Neutrophil (primary cell): ENCODE results near the gene HNRNPU.
A peak's percentile ranks its signal among the peaks of the same experiment; 100 is the strongest.

ENCODE experiments used
- H3K27ac ChIP-seq: fragments of 200-600 bp; sonication (generic); 2 replicates; pipeline ENCODE4 v1.5.1; 2016; ENCODE audit warnings: mild to moderate bottlenecking, moderate library complexity
- H3K27me3 ChIP-seq: fragments of 200-600 bp; sonication (generic); 2 replicates; pipeline ENCODE4 v1.6.0; 2016; ENCODE audit warnings: mild to moderate bottlenecking
- H3K36me3 ChIP-seq: fragments of 200-600 bp; sonication (generic); 2 replicates; pipeline ENCODE4 v1.5.1; 2017
- H3K4me1 ChIP-seq, 2 experiments: fragments of 200-600 bp in 1 of 2; sonication (generic) in 1 of 2; 1 replicate in 1 of 2; 2 replicates in 1 of 2; pipeline versions ENCODE4 v1.5.1 to v1.6.1; 2013 to 2016; ENCODE audit warnings: low read depth in 1 of 2, low read length in 1 of 2, mild to moderate bottlenecking in 1 of 2, moderate library complexity in 1 of 2; ENCODE audit not compliant: control insufficient read depth in 1 of 2, insufficient read depth in 1 of 2
- H3K4me3 ChIP-seq, 2 experiments: fragments of 200-600 bp in 1 of 2; sonication (generic) in 1 of 2; 1 replicate in 1 of 2; 2 replicates in 1 of 2; pipeline ENCODE4 v1.5.1; 2013 to 2016; ENCODE audit warnings: low read depth in 1 of 2, low read length in 1 of 2, mild to moderate bottlenecking in 1 of 2, moderate library complexity in 1 of 2
- H3K9me3 ChIP-seq: fragments of 200-600 bp; sonication (generic); 2 replicates; pipeline ENCODE4 v1.5.1; 2016
- TF ChIP-seq, protein P1 (sequence below): fragments of 200-600 bp; sonication (generic); IDR thresholded peaks from 2 replicates; pipeline ENCODE4 v1.5.1; 2016; ENCODE audit warnings: antibody characterized with exemption

The HNRNPU gene

DNA sequence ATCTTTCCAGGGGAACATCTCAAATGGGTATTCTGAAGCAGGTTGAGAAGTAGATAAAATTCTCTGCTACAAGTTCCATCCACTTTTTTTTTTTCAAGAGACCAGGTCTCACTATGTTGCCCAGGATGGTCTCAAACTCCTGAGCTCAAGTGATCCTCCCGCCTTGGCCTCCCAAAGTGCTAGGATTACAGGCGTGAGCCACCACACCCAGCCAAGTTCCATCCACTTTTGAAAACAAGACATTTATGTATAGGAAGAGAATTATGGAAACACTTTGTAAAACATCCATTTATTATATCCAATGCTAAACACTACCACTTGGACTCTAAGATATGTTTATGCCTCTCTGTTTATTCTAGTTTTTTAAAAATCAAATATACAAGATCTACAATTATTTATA is 13.4 kb downstream of the HNRNPU start:
- Histone ChIP-seq H3K27ac (no peak overlapping the region), H3K36me3 (peaks cover 82% of the 10 kb centered on the region), H3K4me3 (no peak overlapping the region), H3K4me1 (peaks cover 9 to 19% of the 10 kb centered on the region in 2 experiments), H3K9me3 (no peaks in the 10 kb centered on the region), H3K27me3 (no peaks in the 10 kb centered on the region)
- TF ChIP-seq, protein P1, sequence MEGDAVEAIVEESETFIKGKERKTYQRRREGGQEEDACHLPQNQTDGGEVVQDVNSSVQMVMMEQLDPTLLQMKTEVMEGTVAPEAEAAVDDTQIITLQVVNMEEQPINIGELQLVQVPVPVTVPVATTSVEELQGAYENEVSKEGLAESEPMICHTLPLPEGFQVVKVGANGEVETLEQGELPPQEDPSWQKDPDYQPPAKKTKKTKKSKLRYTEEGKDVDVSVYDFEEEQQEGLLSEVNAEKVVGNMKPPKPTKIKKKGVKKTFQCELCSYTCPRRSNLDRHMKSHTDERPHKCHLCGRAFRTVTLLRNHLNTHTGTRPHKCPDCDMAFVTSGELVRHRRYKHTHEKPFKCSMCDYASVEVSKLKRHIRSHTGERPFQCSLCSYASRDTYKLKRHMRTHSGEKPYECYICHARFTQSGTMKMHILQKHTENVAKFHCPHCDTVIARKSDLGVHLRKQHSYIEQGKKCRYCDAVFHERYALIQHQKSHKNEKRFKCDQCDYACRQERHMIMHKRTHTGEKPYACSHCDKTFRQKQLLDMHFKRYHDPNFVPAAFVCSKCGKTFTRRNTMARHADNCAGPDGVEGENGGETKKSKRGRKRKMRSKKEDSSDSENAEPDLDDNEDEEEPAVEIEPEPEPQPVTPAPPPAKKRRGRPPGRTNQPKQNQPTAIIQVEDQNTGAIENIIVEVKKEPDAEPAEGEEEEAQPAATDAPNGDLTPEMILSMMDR: no peak

DNA sequence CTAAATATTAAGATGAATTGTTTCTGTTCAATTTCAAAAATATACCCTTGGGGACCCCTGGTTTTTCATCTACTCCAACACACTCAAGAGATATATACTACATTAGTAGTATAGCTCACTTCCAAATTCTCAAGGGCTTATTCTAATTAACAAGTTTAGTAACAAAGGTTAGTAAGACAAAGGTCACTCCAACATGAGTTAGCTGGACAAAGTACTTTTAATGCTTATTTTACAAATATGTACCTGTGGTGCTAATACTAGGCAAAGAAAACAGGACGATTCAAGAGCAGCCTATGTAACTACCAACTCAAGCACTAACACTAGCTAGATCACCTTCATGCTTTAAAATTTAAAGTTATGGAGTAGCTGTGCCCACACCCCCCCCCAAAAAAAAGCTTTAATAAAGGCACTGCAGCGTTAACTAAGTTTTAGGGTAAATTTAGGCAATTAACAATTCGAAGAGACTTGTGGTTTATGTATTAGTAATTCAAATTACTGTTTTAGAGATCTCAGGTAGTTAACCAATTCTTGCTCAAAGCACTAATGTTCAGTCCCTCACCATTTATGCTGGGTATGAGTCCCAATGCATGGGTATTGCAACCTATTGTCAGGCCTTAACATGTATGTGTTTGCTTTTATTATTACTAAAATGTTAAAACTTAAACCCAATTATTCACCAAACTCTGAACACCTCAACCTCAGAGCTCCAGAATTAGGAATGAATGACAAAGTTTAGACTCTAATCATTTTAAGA is 14.1 kb downstream of the HNRNPU start:
- Histone ChIP-seq H3K4me3 (no peak overlapping the region), H3K9me3 (no peaks in the 10 kb centered on the region), H3K36me3 (peaks cover 82% of the 10 kb centered on the region), H3K27me3 (no peaks in the 10 kb centered on the region), H3K4me1 (peaks cover 9 to 19% of the 10 kb centered on the region in 2 experiments), H3K27ac (no peak overlapping the region)
- TF ChIP-seq, protein P1: no peak

- TF ChIP-seq, protein P1: no peak
- peak overlapping the region; percentile 5 for H3K27ac ChIP-seq
- no peaks in the 10 kb centered on the region for H3K9me3 ChIP-seq
- H3K36me3 ChIP-seq: peaks cover 82% of the 10 kb centered on the region
- no peaks in the 10 kb centered on the region for H3K27me3 ChIP-seq
- peaks cover 8 to 10% of the 10 kb centered on the region in 2 experiments for H3K4me1 ChIP-seq
- no peak overlapping the region for H3K4me3 ChIP-seq
These were observed 15.0 kb downstream of the HNRNPU start for GRCh38 chr1:244849189-244849866.

GRCh38 chr1:244846653-244847052 is 17.7 kb downstream of the HNRNPU start:
- Histone ChIP-seq H3K27me3 (no peaks in the 10 kb centered on the region), H3K27ac (no peak overlapping the region), H3K9me3 (no peaks in the 10 kb centered on the region), H3K4me3 (no peak overlapping the region), H3K4me1 (no peaks in the 10 kb centered on the region), H3K36me3 (peaks cover 83% of the 10 kb centered on the region)
- TF ChIP-seq, protein P1: no peak

- peaks cover 89% of the 10 kb centered on the region for H3K36me3 ChIP-seq
- no peaks in the 10 kb centered on the region for H3K4me1 ChIP-seq
- no peaks in the 10 kb centered on the region for H3K9me3 ChIP-seq
- TF ChIP-seq, protein P1: no peak
- H3K4me3 ChIP-seq: no peak overlapping the region
- H3K27me3 ChIP-seq: no peaks in the 10 kb centered on the region
- H3K27ac ChIP-seq: no peak overlapping the region
These were observed 19.9 kb downstream of the HNRNPU start for GRCh38 chr1:244844155-244845121.
